GM19438 (cell line): ENCODE data around the gene LARP4B.
"Not testable (repeated sequence)": the region's sequence is repeated elsewhere in the genome, so short reads cannot be mapped to it uniquely, and the experiment has no call there.

Experiments used
- ATAC-seq: cut with Tn5 transposase; IDR thresholded peaks from one replicate; pipeline ENCODE4 v1.9.1; 2021; ENCODE audit warnings: low read depth; ENCODE audit not compliant: unreplicated experiment

The LARP4B gene

GRCh38 chr10:775245-776075 is 156.0 kb downstream of the LARP4B start:
- ATAC-seq = no peak

DNA sequence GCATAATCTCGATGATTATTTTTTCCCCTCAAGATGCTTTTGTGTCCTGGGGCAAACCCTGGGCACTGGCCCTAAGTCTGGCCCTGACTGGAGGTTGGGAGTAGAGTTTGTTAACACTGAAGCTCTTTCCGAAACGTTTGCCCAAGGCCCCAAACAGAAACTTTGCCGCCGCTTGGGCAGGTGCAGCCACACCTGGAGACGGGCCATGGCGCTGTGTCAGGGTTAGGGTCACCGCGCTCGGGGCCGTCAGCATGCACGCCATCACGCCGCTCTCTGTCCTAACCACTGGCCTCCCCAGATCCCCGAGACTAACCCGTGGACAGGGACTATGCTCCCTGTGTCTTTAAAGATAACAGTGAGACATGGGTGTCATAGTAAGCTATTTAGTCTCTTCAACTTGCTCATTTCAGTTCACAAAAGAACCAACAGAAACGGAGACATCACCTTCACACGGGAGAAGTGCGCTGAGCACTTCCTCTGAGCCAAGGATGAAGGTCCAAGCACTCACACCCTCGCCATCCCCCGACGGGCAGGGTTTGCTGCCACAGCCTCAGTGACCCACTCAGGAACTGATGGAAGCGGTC is 156.8 kb downstream of the LARP4B start:
- ATAC-seq = no peak

- no peak for ATAC-seq
Observed at GRCh38 chr10:774223-774622, 157.3 kb downstream of the LARP4B start.

DNA sequence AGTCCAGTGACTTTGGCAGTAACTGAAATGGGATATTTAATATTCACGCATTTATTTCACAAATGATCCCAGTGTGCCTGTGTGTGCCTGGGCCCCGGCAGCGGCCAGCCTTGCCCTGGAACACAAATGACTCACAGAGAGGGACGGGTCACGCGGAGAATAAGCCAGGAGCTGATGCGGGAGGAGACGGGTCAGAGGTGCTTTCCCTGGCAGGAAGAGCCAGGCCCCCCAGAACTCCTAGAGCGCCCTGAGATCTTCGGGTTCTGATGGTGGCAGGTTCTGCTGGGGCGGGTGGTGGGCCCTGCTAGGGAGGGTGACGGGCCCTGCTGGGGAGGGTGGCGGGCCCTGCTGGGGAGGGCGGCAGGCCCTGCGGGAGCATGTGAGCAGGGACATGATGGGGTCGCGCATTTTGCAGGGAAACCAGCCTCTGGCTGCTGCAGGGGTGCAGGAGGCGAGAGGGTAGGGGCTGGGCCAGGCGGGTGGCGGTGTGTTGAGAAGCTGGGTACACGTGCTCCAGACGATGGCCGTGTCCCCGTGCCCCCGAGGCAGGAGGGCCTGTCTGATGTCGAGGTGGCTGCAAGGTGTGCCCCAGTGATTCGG is 157.8 kb downstream of the LARP4B start:
- ATAC-seq = no peak

DNA sequence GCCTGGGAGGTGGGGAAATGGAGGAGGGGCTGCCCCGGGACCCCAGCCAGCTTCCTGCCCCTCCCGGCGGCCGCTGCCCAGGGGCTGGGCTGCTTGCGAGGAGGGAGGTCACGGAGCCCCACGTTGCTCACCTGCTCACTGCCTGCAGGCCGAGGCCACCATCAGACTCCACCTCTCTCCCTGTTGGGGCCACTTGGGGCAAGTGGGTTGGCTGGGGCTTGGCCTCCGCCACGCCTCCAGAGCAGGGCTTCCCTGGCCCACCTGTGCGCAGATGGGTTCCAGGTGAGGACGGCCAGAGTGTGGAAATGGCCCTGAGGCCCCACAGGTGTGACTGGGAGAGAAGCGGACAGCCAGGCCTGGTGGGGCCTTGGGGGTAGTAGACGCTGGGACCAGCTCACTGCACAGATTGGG is 159.3 kb downstream of the LARP4B start:
- ATAC-seq = no peak

GRCh38 chr10:771647-772046 is 159.9 kb downstream of the LARP4B start:
- no peak for ATAC-seq

DNA sequence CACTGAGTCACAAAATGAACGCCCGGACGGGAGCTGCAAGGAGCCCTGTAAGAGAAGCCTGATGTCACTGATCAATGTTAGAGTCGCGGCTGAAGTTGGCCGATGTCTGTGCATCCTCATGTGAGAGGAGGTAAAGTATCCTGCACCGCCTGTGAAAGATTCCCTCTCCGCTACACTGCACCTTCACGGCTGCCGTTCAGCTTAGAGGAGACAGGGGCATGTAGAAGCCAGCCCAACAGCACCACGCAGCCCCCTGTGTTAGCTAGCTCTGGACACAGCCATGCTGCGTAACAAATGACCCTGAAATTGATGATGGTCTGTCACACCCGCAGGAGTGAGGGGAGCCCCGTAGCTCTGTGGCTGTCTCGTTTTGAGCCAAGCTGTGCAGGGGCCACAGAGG is 160.5 kb downstream of the LARP4B start:
- ATAC-seq = no peak

- not testable (repeated sequence) for ATAC-seq
Observed at GRCh38 chr10:770048-770712, 161.3 kb downstream of the LARP4B start.

DNA sequence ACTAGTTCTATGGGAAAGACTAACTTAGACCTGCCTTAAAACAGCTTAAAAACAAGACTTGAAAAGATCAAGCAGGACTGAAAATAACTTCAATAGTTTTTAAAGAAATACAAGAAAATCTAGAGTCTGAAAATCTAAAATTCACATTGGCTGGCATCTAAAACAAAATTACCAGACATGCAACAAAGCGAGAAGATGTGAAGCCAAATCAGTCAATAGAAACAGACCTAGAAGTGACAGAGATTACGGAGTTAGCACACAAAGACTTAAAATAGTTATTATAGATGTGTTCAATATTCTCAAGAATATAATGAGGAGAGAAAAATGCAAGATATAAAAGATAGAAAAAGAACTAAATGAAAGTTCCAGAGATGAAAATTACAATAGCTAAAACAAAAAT is 163.7 kb downstream of the LARP4B start:
- ATAC-seq = no peak

- ATAC-seq = no peak
Observed at GRCh38 chr10:767211-767610, 164.3 kb downstream of the LARP4B start.

GRCh38 chr10:761376-761775 is 170.1 kb downstream of the LARP4B start:
- ATAC-seq = no peak

- ATAC-seq = no peak
Observed at GRCh38 chr10:760622-761021, 170.9 kb downstream of the LARP4B start.

DNA sequence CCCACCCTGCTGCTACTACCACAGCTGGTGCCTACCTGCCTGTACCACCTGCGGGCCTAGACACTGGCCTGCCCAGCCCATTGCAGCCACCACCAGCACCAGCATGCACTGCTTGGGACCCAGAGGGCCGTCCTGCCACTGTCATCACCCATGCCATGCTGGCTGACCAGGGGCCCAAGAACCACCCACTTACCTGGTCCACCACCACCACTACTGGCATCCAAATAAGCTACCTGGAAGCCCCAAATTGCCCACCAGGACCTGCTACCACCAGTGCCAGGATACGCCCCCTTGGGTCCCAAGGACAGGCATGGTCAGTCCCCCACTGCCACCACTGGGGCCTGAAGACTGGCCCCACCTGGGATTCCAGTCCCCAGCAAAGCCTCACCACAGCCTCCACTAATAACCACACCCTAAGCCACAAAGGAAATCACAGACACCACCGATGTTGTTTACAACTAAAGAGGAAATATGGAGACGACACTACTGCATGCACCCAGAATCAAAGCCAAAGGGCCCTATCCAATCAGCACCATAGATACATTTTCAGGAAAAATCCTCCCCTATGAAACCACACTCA is 171.5 kb downstream of the LARP4B start:
- no peak for ATAC-seq
